ENCODE results near the gene TBPL1. TPM values are rescaled to one million over a fixed set of nuclear protein-coding genes. Genes with fewer than 3 reads are reported as not detected.

Gene TBPL1
- total RNA-seq: 10 to 100 TPM; 21.3 to 21.7 TPM
- polyA plus RNA-seq: 10 to 100 TPM; 20.1 to 28.5 TPM
- long read RNA-seq, donor 1, full-length matches to known transcripts: 45 of 49 reads
- long read RNA-seq, donor 1, partial matches to known transcripts: 0 of 49 reads
- long read RNA-seq, donor 1, other reads (novel, unspliced or antisense): 4 of 49 reads
- long read RNA-seq, donor 2, full-length matches to known transcripts: 6 of 7 reads
- long read RNA-seq, donor 2, partial matches to known transcripts: 0 of 7 reads
- long read RNA-seq, donor 2, other reads (novel, unspliced or antisense): 1 of 7 reads

DNA sequence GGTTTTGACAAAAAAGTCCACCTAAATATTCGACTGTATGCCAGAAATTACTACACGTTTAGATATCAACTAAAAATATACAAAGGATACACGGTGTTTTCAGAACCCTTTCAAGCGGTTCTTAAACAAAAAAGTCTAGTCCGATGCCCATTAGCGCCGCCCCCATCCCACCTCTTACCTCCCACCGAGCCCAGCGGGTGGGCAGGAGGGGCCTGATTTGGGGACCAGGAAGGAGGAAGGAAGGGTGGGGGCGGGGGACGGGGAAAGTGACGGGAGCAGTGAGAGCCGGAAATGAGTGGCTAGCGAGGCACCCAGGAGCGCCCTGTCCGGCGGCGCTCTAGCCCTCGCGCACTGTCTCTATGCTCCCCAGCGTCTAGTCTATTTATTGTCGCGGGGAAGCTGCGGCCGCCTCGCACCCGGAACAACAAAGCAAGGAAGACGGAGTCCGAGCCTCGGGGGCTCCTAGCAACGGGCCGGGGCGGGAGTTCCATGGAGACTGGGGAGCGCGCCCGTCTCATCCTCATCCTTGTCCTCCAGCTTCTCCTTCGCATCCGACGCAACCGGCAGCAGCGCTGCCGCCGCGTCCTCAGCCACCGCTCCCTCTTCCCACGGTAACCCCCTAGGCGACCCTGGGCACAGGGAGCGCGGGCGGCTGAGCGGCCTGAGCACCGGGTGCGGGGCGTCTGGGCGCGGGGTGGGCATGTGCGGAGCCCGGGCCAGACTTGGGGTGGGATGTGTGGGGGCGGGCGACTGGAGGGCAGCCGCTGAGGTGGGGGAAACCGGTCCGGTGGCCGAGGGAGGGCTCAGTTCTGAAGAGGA, at the start of gene TBPL1:
TSS of gene TBPL1 (plus strand) at position 410 of the 819 bp plus-strand sequence. CDS start 26,902 bp downstream, outside the sequence.
- peak; percentile 97 for ATAC-seq (ENCODE audit: low FRiP score)
- intact Hi-C loops (cut with DNase I): no loop called here

GRCh38 chr6:133903855-133904254, 49.2 kb upstream of the TBPL1 start:
- no peaks in the 10 kb centered on the region for H3K27me3 ChIP-seq (ENCODE audit: control insufficient read depth in 1 of 2, insufficient read depth in 2 of 2, low read length in 1 of 2)
- H3K36me3 ChIP-seq (ENCODE audit: control insufficient read depth in 1 of 2, insufficient read depth in 2 of 2, low read length in 1 of 2): no peaks in the 10 kb centered on the region
- no peak overlapping the region for H3K4me3 ChIP-seq (ENCODE audit: low read length in 2 of 2)
- no peaks in the 10 kb centered on the region for H3K9me3 ChIP-seq (ENCODE audit: control insufficient read depth, low read length)
- no peak overlapping the region for H3K27ac ChIP-seq (ENCODE audit: low read depth in 1 of 2, low read length in 2 of 2)
- intact Hi-C loops (cut with DNase I): no loop called here
- WGBS, 2 donors: 92 to 93% methylated on average over 2 of the region's 2 CpGs
- H3K4me1 ChIP-seq (ENCODE audit: control insufficient read depth in 1 of 2, insufficient read depth in 2 of 2, low read length in 2 of 2): no peaks in the 10 kb centered on the region
- DNase-seq: no peak
- no peak for ATAC-seq (ENCODE audit: low FRiP score)

More for the DNA sequence above, at the start of gene TBPL1:
- Histone ChIP-seq H3K27me3 (ENCODE audit: control insufficient read depth in 1 of 2, insufficient read depth in 2 of 2, low read length in 1 of 2) (no peaks in the 10 kb centered on the region), H3K27ac (ENCODE audit: low read depth in 1 of 2, low read length in 2 of 2) (peak within 1 kb of the TSS; percentile 95 to 100), H3K36me3 (ENCODE audit: control insufficient read depth in 1 of 2, insufficient read depth in 2 of 2, low read length in 1 of 2) (no peaks in the 10 kb centered on the region), H3K4me1 (ENCODE audit: control insufficient read depth in 1 of 2, insufficient read depth in 2 of 2, low read length in 2 of 2) (peaks cover 2 to 15% of the 10 kb centered on the region in 2 donors), H3K9me3 (ENCODE audit: control insufficient read depth, low read length) (no peaks in the 10 kb centered on the region), H3K4me3 (ENCODE audit: low read length in 2 of 2) (peak within 1 kb of the TSS; percentile 98 to 99)
- DNase-seq: peak; percentile 97
- whole genome bisulfite sequencing, 2 donors: 0 to 1% methylated on average over 58 to 64 of the region's 64 CpGs

DNA sequence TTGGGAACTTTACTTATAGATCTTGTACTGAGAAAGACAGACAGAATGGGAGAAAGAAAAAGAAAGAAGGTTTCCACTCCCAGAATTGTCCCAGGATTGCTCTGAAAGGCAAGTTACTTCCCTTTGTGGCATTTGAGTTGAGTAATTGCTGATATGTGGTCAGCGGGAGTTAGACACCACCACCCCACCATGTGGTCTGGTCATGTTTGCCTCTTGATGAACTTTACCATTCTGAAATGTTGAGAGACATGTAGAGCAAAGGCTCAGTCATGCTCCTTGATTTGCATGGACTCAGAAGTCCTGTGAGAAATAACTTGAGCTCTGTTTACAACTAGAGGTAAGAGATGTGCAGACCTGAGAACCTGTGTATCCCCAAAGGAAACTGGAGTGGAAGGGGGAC, 47.0 kb upstream of the TBPL1 start:
- WGBS, 2 donors: 78 to 90% methylated on average over 1 of the region's 1 CpG
- ATAC-seq (ENCODE audit: low FRiP score): no peak
- H3K27me3 ChIP-seq (ENCODE audit: control insufficient read depth in 1 of 2, insufficient read depth in 2 of 2, low read length in 1 of 2): no peaks in the 10 kb centered on the region
- intact Hi-C loops (cut with DNase I): loop anchor here in 1 of 2 donors (5.0 kb wide), 1 partner anchor 981 kb away; no protein-coding TSS in a partner anchor
- DNase-seq: no peak
- no peak overlapping the region for H3K27ac ChIP-seq (ENCODE audit: low read depth in 1 of 2, low read length in 2 of 2)
- H3K9me3 ChIP-seq (ENCODE audit: control insufficient read depth, low read length): no peaks in the 10 kb centered on the region
- no peak overlapping the region for H3K4me3 ChIP-seq (ENCODE audit: low read length in 2 of 2)
- no peaks in the 10 kb centered on the region for H3K36me3 ChIP-seq (ENCODE audit: control insufficient read depth in 1 of 2, insufficient read depth in 2 of 2, low read length in 1 of 2)
- H3K4me1 ChIP-seq (ENCODE audit: control insufficient read depth in 1 of 2, insufficient read depth in 2 of 2, low read length in 2 of 2): no peaks in the 10 kb centered on the region

DNA sequence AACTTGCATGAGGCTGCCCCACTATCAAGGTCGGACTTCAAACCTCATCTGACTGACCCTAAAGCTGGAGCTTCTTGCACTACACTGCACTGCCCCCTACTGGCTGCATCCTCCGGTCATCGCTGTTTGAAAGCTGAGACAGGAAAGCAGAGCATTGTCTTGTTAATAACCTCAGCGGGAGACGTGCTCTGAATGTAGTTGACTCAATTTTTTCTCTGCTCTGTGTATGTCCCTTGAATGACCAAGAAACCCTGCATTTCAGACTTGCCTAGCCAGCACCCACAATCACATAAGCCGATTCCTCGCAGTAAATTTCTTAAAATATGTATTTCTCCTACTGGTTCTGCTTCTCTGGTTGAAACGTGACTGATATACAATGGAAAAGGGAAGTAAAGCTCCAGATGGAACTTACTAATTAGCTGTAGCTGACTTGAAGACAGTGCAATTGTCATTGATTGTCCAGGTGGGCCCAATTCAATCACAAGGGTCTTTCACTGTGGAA, 36.3 kb upstream of the TBPL1 start:
- ATAC-seq (ENCODE audit: low FRiP score): peak; percentile 86
- intact Hi-C loops (cut with DNase I): loop anchor here (1.0 to 10.0 kb wide), 3 partner anchors 82 to 348 kb away; no protein-coding TSS in a partner anchor
- H3K9me3 ChIP-seq (ENCODE audit: control insufficient read depth, low read length): no peaks in the 10 kb centered on the region
- no peak overlapping the region for H3K27ac ChIP-seq (ENCODE audit: low read depth in 1 of 2, low read length in 2 of 2)
- no peaks in the 10 kb centered on the region for H3K36me3 ChIP-seq (ENCODE audit: control insufficient read depth in 1 of 2, insufficient read depth in 2 of 2, low read length in 1 of 2)
- DNase-seq: peak; percentile 90 to 96
- no peak overlapping the region for H3K4me3 ChIP-seq (ENCODE audit: low read length in 2 of 2)
- H3K27me3 ChIP-seq (ENCODE audit: control insufficient read depth in 1 of 2, insufficient read depth in 2 of 2, low read length in 1 of 2): no peaks in the 10 kb centered on the region
- 23 to 28% methylated on average over 8 of the region's 8 CpGs for whole genome bisulfite sequencing, 2 donors
- H3K4me1 ChIP-seq (ENCODE audit: control insufficient read depth in 1 of 2, insufficient read depth in 2 of 2, low read length in 2 of 2): peaks cover 0 to 3% of the 10 kb centered on the region in 2 donors

DNA sequence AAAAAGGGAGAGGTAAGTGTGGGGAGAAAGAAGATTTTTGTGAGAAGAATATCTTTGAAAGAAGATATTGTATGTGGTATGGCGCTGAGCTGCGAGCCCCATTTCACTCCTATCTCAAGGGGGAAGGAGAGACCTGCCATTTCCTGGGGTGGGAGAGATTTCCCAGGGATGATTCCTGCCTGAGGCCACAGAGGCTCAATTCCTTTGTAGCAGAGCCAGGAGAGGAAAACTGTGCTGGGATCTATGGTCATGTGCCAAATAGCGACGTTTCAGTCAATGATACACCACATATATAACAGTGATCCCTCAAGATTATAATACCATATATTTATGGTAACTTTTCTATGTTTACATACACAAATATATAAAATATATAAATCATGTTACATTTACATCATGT, 35.2 kb upstream of the TBPL1 start:
- H3K4me1 ChIP-seq (ENCODE audit: control insufficient read depth in 1 of 2, insufficient read depth in 2 of 2, low read length in 2 of 2): peaks cover 0 to 3% of the 10 kb centered on the region in 2 donors
- no peaks in the 10 kb centered on the region for H3K27me3 ChIP-seq (ENCODE audit: control insufficient read depth in 1 of 2, insufficient read depth in 2 of 2, low read length in 1 of 2)
- no peak overlapping the region for H3K4me3 ChIP-seq (ENCODE audit: low read length in 2 of 2)
- no peak for ATAC-seq (ENCODE audit: low FRiP score)
- intact Hi-C loops (cut with DNase I): loop anchor here in 1 of 2 donors (2.0 to 10.0 kb wide), 2 partner anchors 83 to 349 kb away; no protein-coding TSS in a partner anchor
- no peak for DNase-seq
- H3K27ac ChIP-seq (ENCODE audit: low read depth in 1 of 2, low read length in 2 of 2): no peak overlapping the region
- H3K9me3 ChIP-seq (ENCODE audit: control insufficient read depth, low read length): no peaks in the 10 kb centered on the region
- WGBS, 2 donors: 89% methylated on average over 4 of the region's 4 CpGs
- no peaks in the 10 kb centered on the region for H3K36me3 ChIP-seq (ENCODE audit: control insufficient read depth in 1 of 2, insufficient read depth in 2 of 2, low read length in 1 of 2)

GRCh38 chr6:133918208-133918930, 34.7 kb upstream of the TBPL1 start:
- no peak for ATAC-seq (ENCODE audit: low FRiP score)
- no peak overlapping the region for H3K4me3 ChIP-seq (ENCODE audit: low read length in 2 of 2)
- no peaks in the 10 kb centered on the region for H3K9me3 ChIP-seq (ENCODE audit: control insufficient read depth, low read length)
- no peaks in the 10 kb centered on the region for H3K27me3 ChIP-seq (ENCODE audit: control insufficient read depth in 1 of 2, insufficient read depth in 2 of 2, low read length in 1 of 2)
- H3K27ac ChIP-seq (ENCODE audit: low read depth in 1 of 2, low read length in 2 of 2): no peak overlapping the region
- WGBS, 2 donors: 27 to 32% methylated on average over 2 of the region's 2 CpGs
- DNase-seq: no peak
- no peaks in the 10 kb centered on the region for H3K36me3 ChIP-seq (ENCODE audit: control insufficient read depth in 1 of 2, insufficient read depth in 2 of 2, low read length in 1 of 2)
- intact Hi-C loops (cut with DNase I): loop anchor here in 1 of 2 donors (10.0 kb wide), 1 partner anchor 84 kb away; no protein-coding TSS in a partner anchor
- H3K4me1 ChIP-seq (ENCODE audit: control insufficient read depth in 1 of 2, insufficient read depth in 2 of 2, low read length in 2 of 2): peaks cover 0 to 3% of the 10 kb centered on the region in 2 donors

- Histone ChIP-seq H3K27me3 (ENCODE audit: control insufficient read depth in 1 of 2, insufficient read depth in 2 of 2, low read length in 1 of 2) (no peaks in the 10 kb centered on the region), H3K36me3 (ENCODE audit: control insufficient read depth in 1 of 2, insufficient read depth in 2 of 2, low read length in 1 of 2) (no peaks in the 10 kb centered on the region), H3K4me3 (ENCODE audit: low read length in 2 of 2) (no peak overlapping the region), H3K9me3 (ENCODE audit: control insufficient read depth, low read length) (no peaks in the 10 kb centered on the region), H3K4me1 (ENCODE audit: control insufficient read depth in 1 of 2, insufficient read depth in 2 of 2, low read length in 2 of 2) (peaks cover 0 to 3% of the 10 kb centered on the region in 2 donors), H3K27ac (ENCODE audit: low read depth in 1 of 2, low read length in 2 of 2) (no peak overlapping the region)
- no peak for DNase-seq
- no peak for ATAC-seq (ENCODE audit: low FRiP score)
- intact Hi-C loops (cut with DNase I): loop anchor here in 1 of 2 donors (10.0 kb wide), 1 partner anchor 85 kb away; no protein-coding TSS in a partner anchor
- WGBS, 2 donors: 82 to 84% methylated on average over 5 of the region's 5 CpGs
These were observed 33.7 kb upstream of the TBPL1 start for GRCh38 chr6:133919362-133919761.

DNA sequence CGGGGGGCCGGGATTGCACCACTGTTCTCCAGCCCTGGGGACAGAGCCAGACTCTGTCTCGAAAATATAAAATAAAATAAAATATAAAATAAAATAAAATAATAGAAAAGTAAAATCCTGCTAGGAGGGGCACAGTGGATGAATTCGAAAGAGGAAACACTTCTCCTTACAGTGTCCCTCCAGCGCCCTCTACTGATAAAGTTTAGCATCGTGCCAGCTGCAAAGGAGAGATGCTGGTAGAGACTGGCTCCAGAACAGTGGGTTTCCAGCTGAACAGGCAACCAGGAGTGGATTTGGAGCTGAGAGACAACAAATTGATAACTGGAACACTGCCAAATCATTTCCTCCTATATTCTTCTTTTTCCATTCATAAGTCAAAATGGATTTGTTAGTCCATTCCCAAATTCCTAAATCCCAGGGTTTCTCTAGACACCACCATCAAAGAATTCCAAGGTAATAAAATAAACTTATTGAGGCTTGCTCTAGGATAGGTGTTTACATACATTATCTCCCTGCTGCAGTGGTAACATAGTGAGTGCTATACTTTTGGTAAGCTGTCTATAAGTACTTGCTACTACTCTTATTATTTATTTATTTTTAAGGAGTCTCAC, 31.7 kb upstream of the TBPL1 start:
- H3K4me3 ChIP-seq (ENCODE audit: low read length in 2 of 2): no peak overlapping the region

More for the DNA sequence above, 31.7 kb upstream of the TBPL1 start:
- Histone ChIP-seq H3K27me3 (ENCODE audit: control insufficient read depth in 1 of 2, insufficient read depth in 2 of 2, low read length in 1 of 2) (no peaks in the 10 kb centered on the region), H3K27ac (ENCODE audit: low read depth in 1 of 2, low read length in 2 of 2) (no peak overlapping the region), H3K36me3 (ENCODE audit: control insufficient read depth in 1 of 2, insufficient read depth in 2 of 2, low read length in 1 of 2) (no peaks in the 10 kb centered on the region), H3K9me3 (ENCODE audit: control insufficient read depth, low read length) (no peaks in the 10 kb centered on the region), H3K4me1 (ENCODE audit: control insufficient read depth in 1 of 2, insufficient read depth in 2 of 2, low read length in 2 of 2) (peaks cover 0 to 3% of the 10 kb centered on the region in 2 donors)
- WGBS, 2 donors: 24% methylated on average over 6 of the region's 6 CpGs
- intact Hi-C loops (cut with DNase I): loop anchor here (5.0 to 10.0 kb wide), 2 partner anchors 51 to 143 kb away; no protein-coding TSS in a partner anchor
- DNase-seq: peak; percentile 85 to 88
- ATAC-seq (ENCODE audit: low FRiP score): peak; percentile 70
